Hepatocyte (in vitro differentiated cells): ENCODE results near the gene RFTN1.

Source experiments
- EZH2 ChIP-seq: fragments of 200-600 bp; sonication (generic); IDR thresholded peaks from 2 replicates; pipeline ENCODE4 v1.6.1; 2016; ENCODE audit warnings: antibody characterized with exemption, mild to moderate bottlenecking, borderline replicate concordance
- TF ChIP-seq, protein P1 (sequence below): fragments of 200-600 bp; sonication (generic); IDR thresholded peaks from 2 replicates; pipeline ENCODE4 v1.5.1; 2016; ENCODE audit warnings: antibody characterized with exemption, mild to moderate bottlenecking; ENCODE audit not compliant: poor library complexity

DNA sequence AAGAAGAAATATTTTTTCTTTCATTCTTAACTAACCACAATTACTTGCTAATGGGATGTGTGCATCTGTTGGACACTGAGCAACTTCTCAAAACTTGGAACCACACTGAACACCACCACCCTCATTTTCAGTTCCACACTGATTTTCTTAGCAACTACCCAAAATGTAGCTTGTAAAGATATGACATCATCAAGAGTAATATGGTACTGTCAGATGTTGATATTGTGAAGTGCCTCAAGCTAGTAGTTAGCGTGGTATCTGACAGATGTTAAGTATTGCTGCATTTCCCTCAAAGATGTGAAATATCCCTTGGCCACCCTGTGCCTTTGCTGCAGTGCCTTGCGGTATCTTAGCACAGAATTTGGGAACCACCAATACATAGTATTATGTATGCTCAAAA lies 9.3 kb downstream of the RFTN1 start:
- TF ChIP-seq, protein P1, sequence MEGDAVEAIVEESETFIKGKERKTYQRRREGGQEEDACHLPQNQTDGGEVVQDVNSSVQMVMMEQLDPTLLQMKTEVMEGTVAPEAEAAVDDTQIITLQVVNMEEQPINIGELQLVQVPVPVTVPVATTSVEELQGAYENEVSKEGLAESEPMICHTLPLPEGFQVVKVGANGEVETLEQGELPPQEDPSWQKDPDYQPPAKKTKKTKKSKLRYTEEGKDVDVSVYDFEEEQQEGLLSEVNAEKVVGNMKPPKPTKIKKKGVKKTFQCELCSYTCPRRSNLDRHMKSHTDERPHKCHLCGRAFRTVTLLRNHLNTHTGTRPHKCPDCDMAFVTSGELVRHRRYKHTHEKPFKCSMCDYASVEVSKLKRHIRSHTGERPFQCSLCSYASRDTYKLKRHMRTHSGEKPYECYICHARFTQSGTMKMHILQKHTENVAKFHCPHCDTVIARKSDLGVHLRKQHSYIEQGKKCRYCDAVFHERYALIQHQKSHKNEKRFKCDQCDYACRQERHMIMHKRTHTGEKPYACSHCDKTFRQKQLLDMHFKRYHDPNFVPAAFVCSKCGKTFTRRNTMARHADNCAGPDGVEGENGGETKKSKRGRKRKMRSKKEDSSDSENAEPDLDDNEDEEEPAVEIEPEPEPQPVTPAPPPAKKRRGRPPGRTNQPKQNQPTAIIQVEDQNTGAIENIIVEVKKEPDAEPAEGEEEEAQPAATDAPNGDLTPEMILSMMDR: no peak
- no peak for TF ChIP-seq EZH2
